ENCODE results near the gene FAM98B.
"Not testable (repeated sequence)": the region's sequence is repeated elsewhere in the genome, so short reads cannot be mapped to it uniquely, and the experiment has no call there.

Gene FAM98B

GRCh38 chr15:38453971-38454695 is at the start of gene FAM98B:
Gene FAM98B (plus strand): TSS chr15:38454127. CDS start chr15:38454162, 35 bp downstream.
- peak; percentile 93 for DNase-seq

GRCh38 chr15:38406436-38406835 is 47.5 kb upstream of the FAM98B start:
- DNase-seq, result no peak

GRCh38 chr15:38408576-38408975 is 45.4 kb upstream of the FAM98B start:
- DNase-seq, result no peak

- no peak for DNase-seq
Observed at GRCh38 chr15:38411902-38412301, 42.0 kb upstream of the FAM98B start.

- DNase-seq, result no peak
Observed at GRCh38 chr15:38412466-38412865, 41.5 kb upstream of the FAM98B start.

GRCh38 chr15:38414357-38414756 is 39.6 kb upstream of the FAM98B start:
- DNase-seq, result peak; percentile 71

- no peak for DNase-seq
Observed at GRCh38 chr15:38421069-38421690, 32.7 kb upstream of the FAM98B start.

- DNase-seq, result no peak
Observed at GRCh38 chr15:38424101-38424552, 29.8 kb upstream of the FAM98B start.

GRCh38 chr15:38425269-38425668 is 28.7 kb upstream of the FAM98B start:
- no peak for DNase-seq

GRCh38 chr15:38427380-38427779 is 26.5 kb upstream of the FAM98B start:
- DNase-seq, result no peak

- no peak for DNase-seq
Observed at GRCh38 chr15:38430106-38430760, 23.7 kb upstream of the FAM98B start.

GRCh38 chr15:38436993-38437392 is 16.9 kb upstream of the FAM98B start:
- DNase-seq, result no peak

- not testable (repeated sequence) for DNase-seq
Observed at GRCh38 chr15:38437603-38438002, 16.3 kb upstream of the FAM98B start.

GRCh38 chr15:38438031-38438986 is 15.6 kb upstream of the FAM98B start:
- peak; percentile 42 for DNase-seq

- DNase-seq, result peak; percentile 75
Observed at GRCh38 chr15:38440353-38441129, 13.4 kb upstream of the FAM98B start.

- no peak for DNase-seq
Observed at GRCh38 chr15:38441130-38441519, 12.8 kb upstream of the FAM98B start.

- peak; percentile 28 for DNase-seq
Observed at GRCh38 chr15:38454696-38455090, 766 bp downstream of the FAM98B start.

- peak; percentile 60 for DNase-seq
Observed at GRCh38 chr15:38455092-38455491, 1.2 kb downstream of the FAM98B start.

- DNase-seq, result no peak
Observed at GRCh38 chr15:38458646-38459045, 4.7 kb downstream of the FAM98B start.

- no peak for DNase-seq
Observed at GRCh38 chr15:38459480-38459879, 5.6 kb downstream of the FAM98B start.

- DNase-seq, result no peak
Observed at GRCh38 chr15:38460543-38460942, 6.6 kb downstream of the FAM98B start.

All from hematopoietic multipotent progenitor cell treated with erythropoietin and hydrocortisone succinate and interleukin-3 and kit ligand, for 4 days (in vitro differentiated cells).